ENCODE data around the gene DIDO1.

DNA sequence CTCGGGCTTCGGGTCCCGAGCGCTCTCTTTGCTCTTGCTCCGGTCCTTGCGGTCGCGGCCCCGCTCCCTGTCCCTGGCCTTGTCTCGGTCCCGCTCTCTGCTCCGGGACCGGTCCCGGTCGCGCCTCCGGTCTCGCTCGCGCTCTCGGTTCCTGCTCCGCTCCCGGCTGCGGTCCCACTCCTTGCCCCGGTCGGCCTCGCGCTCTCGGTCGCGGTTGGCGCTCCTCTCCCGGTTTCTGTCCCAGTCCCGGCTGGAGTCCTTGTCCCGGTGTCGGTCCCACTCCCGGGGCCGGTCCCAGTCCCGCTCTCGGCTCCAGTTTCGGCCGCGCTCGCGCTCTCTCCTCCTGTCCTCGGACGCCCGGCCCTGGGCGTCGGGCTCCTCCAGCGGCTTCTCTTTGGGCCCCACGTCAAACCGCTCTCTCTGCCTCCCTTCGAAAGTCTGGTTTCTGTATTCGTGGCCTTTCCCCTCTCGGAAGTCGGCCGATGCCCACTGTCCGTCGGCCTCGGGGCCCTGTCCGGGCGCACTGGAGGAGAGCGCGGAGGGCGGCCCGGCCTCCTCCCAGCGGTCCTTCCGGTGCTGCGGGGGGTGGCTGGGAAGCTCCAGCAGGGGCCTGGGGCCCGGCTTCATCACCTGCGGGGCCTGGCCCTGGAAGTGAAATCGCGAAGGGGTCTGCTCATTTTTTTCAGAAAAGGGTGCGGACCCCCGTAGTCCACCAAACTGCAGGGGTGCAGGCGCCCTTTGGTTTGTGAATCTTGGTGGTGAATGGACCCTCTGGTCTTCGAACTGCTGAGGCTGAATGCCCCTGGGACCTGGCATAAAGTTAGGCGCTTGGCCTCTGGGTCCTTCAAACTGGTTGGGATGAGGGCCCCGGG, 46.8 kb downstream of the DIDO1 start:
- TF ChIP-seq POLR2A (IDR thresholded peaks at IDR 0.05) = no peak
- TF ChIP-seq, protein P1, sequence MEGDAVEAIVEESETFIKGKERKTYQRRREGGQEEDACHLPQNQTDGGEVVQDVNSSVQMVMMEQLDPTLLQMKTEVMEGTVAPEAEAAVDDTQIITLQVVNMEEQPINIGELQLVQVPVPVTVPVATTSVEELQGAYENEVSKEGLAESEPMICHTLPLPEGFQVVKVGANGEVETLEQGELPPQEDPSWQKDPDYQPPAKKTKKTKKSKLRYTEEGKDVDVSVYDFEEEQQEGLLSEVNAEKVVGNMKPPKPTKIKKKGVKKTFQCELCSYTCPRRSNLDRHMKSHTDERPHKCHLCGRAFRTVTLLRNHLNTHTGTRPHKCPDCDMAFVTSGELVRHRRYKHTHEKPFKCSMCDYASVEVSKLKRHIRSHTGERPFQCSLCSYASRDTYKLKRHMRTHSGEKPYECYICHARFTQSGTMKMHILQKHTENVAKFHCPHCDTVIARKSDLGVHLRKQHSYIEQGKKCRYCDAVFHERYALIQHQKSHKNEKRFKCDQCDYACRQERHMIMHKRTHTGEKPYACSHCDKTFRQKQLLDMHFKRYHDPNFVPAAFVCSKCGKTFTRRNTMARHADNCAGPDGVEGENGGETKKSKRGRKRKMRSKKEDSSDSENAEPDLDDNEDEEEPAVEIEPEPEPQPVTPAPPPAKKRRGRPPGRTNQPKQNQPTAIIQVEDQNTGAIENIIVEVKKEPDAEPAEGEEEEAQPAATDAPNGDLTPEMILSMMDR (IDR thresholded peaks at IDR 0.05) = no peak
- TF ChIP-seq EP300 (IDR thresholded peaks at IDR 0.05) = no peak
